ENCODE measurements around the gene HLA-DOA.

GRCh38 chr6:32983493-32983848, 25.9 kb downstream of the HLA-DOA start:
- TF ChIP-seq CTCF (conservative IDR thresholded peaks at IDR 0.05; ENCODE audit: low read depth, low read length) (no peak), EZH2phosphoT487 (IDR thresholded peaks at IDR 0.05; ENCODE audit: borderline replicate concordance, low read length) (no peak)

Measured in PC-3 (cell line).